OCI-LY7 (cell line): ENCODE measurements around the gene SRGAP2B.
"Not testable (repeated sequence)": the region's sequence is repeated elsewhere in the genome, so short reads cannot be mapped to it uniquely, and the experiment has no call there.

Source experiments
- EZH2phosphoT487 ChIP-seq: fragments of 200-600 bp; sonication (generic); IDR thresholded peaks from 2 replicates; pipeline ENCODE4 v1.6.1; 2018; ENCODE audit warnings: low read depth, borderline replicate concordance, mild to moderate bottlenecking, mixed run types, antibody characterized with exemption, low read length, moderate library complexity, mixed read lengths
- TF ChIP-seq, protein P1 (sequence below): fragments of 200-600 bp; sonication (generic); conservative IDR thresholded peaks from 2 replicates; pipeline ENCODE4 v1.5.1; 2014; ENCODE audit warnings: mild to moderate bottlenecking, antibody characterized with exemption, low read length, moderate library complexity, mixed read lengths

DNA sequence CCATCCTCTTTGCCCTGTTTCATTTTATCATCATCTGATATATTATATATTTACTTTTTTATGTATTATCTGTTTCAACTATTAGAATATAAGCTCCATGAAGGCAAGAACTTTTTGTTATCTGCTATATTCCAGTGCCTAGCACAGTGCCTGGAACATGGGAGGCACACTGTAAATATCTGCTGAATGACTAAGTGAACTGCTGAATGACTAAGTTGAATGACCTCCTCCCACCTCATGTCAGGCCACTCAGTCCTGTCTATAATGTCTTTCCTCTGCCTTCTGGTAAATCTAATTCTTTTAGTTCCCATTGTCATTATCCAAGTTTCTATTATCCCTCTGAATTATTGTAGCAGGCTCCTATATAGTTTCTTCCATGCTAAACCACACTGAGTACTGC is 156.5 kb downstream of the SRGAP2B start:
- TF ChIP-seq, protein P1, sequence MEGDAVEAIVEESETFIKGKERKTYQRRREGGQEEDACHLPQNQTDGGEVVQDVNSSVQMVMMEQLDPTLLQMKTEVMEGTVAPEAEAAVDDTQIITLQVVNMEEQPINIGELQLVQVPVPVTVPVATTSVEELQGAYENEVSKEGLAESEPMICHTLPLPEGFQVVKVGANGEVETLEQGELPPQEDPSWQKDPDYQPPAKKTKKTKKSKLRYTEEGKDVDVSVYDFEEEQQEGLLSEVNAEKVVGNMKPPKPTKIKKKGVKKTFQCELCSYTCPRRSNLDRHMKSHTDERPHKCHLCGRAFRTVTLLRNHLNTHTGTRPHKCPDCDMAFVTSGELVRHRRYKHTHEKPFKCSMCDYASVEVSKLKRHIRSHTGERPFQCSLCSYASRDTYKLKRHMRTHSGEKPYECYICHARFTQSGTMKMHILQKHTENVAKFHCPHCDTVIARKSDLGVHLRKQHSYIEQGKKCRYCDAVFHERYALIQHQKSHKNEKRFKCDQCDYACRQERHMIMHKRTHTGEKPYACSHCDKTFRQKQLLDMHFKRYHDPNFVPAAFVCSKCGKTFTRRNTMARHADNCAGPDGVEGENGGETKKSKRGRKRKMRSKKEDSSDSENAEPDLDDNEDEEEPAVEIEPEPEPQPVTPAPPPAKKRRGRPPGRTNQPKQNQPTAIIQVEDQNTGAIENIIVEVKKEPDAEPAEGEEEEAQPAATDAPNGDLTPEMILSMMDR, result not testable (repeated sequence)
- TF ChIP-seq EZH2phosphoT487, result not testable (repeated sequence)
